NCI-H1105 (cell line): ENCODE results near the gene ATF3.

Experiments used
- DNase-seq: peaks from one replicate; lab custom pipeline; 2025; lab: John Stamatoyannopoulos, UW

The ATF3 gene

GRCh38 chr1:212586206-212587015 lies 22.1 kb upstream of the ATF3 start:
- no peak for DNase-seq

GRCh38 chr1:212587016-212587887 lies 21.3 kb upstream of the ATF3 start:
- no peak for DNase-seq

- DNase-seq, result no peak
Measured at GRCh38 chr1:212587888-212588510, 20.6 kb upstream of the ATF3 start.

GRCh38 chr1:212589446-212589845 lies 19.1 kb upstream of the ATF3 start:
- no peak for DNase-seq

- no peak for DNase-seq
Measured at GRCh38 chr1:212591922-212592321, 16.6 kb upstream of the ATF3 start.

GRCh38 chr1:212593821-212594251 lies 14.7 kb upstream of the ATF3 start:
- no peak for DNase-seq

DNA sequence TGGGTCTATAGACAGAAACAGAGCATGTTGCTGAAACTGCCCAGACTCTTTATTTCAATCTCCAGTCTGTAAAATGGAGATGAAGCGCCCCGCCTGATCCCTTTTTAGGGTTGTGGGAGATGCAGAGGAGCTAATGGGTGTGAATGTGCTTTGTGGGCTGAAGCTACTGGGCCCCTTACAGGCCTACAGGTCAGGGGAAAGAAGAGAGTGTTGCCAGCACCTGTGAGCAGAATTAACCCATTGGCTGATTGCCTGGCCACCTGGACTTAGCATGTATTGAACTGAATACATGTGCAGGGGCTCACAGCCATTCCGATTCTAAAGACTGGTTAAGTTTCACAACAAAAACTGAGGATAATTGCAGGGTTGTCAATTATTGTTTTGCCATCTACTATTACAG lies 13.9 kb upstream of the ATF3 start:
- DNase-seq, result no peak

DNA sequence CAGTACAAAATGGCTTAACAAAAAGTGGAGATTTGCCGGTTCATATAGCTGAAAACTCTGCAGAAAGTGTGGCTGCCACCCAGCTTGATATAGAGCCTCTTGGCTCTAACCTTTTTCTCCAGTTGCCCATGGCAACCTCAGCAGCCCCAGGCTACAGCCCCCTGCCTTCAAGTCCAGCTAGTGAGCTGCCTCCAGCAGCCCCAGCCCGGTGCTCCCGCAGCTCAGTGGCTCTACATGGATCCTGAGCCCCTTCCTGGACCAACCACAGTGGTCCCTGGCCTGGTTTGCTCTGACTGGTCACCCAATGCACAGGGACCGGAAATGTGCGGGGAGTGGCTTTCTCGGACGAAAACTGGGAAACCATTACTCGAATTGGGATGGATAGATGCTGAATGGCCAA lies 13.3 kb upstream of the ATF3 start:
- DNase-seq, result no peak

DNA sequence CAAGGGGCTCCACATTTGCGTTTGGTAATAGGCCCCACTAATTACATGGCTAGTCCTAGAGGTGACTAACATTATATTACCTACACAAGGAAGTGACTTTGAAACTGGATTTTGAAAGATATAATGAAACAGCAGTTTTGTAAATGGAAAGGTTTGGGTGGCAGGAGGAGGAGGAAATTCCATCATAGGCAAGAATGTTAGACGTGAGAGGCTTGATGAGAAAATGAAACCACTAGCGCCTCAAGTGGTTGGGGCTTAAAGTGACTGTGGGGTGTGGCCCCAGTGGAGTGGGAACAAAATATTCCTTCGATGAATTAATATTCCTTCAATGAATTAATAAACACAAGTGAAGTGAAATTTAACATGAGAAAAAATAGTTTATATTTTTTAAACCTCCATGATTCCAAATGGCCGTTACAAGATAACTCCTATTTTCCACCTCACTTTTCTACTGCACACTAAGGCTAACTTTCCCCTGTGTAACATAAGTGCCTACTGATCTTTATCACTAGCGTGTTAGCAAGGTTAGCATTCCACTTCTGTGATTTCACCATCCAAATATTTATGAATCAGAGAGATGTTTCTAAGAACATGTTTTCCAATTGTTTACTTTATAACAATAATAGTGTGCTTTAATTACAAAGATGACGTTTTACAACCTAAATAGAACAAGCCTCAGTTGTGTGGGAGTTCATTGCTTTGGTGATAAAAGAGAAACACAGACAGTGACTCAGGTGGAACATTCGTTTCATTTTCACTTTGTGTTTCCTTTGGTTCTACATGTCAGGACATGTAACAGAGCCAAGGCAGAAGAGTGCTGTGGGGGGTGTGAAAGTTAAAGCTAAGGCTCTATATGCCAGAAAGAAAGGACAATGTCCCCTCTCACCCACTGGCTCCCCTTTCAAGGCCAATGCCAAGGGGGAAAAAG lies 12.5 kb upstream of the ATF3 start:
- peak; percentile 16 for DNase-seq

GRCh38 chr1:212596798-212597197 lies 11.8 kb upstream of the ATF3 start:
- DNase-seq, result no peak

DNA sequence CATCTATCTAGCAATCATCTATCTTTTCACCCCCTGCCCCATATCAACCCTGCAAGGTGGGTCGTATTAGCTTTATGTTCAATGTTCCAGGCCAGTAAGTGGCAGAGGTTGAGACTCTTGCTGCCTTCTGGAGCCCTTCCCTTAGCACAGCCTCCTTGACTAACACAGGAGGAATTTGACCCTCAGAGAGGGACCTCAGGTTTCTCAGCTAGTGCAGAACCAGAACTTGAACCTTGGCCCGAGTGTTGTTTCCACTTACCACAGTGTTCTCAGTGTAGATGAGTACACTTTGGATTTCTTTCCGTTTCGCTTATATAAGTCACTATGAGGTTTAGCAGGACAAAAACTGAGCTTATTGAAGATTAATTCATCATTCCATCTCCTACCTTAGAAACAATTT lies 11.1 kb upstream of the ATF3 start:
- no peak for DNase-seq

GRCh38 chr1:212600071-212600915 lies 8.3 kb upstream of the ATF3 start:
- no peak for DNase-seq

GRCh38 chr1:212600980-212601379 lies 7.6 kb upstream of the ATF3 start:
- DNase-seq, result no peak

GRCh38 chr1:212601524-212601923 lies 7.0 kb upstream of the ATF3 start:
- no peak for DNase-seq

DNA sequence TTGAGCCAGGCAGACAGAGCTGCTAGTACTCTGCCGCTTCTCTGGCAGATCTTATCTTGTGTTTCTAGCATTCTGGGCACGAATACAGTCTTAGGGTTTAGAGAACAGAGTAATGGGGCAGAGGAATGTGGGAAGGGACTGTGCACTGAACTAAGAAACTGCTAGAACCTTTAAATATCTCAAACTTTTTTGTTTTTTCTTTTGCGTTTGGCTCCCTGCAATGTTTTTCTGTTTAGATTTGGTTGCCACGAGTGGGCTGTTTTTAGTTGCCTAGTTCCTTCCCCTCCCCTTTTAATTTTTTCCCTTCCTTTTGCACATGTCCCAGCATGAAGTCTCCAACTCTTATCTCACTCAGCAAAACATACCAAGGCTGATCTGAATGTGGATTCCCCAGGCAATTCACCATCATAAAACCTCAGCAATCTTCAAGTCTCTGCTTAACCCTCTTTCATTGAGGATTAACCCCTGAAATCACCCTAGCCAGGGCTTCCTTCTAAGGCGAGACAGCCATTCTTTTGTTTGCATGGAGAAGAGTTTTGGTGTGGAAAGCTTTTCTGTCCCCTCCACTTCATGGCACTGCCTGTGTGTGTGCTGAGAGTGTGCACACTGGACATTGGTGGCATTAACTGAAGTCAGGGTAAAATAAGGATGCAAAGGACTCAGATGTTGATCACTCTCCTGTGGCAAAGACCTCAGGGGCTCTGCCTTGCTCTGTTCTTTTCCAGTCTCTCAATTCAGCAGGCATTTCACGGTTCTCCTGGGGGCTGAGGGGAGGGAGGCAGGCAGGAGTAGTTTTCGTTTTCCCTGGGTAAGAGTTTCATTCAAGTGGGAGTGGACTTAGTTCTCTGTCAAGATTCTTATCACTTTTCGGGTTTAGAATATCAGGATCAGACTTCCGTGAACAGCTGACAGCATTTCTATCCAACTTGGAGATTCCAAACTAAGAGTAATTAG lies 2.8 kb upstream of the ATF3 start:
- no peak for DNase-seq

GRCh38 chr1:212606395-212607205 lies 2.0 kb upstream of the ATF3 start:
- DNase-seq, result peak; percentile 18

DNA sequence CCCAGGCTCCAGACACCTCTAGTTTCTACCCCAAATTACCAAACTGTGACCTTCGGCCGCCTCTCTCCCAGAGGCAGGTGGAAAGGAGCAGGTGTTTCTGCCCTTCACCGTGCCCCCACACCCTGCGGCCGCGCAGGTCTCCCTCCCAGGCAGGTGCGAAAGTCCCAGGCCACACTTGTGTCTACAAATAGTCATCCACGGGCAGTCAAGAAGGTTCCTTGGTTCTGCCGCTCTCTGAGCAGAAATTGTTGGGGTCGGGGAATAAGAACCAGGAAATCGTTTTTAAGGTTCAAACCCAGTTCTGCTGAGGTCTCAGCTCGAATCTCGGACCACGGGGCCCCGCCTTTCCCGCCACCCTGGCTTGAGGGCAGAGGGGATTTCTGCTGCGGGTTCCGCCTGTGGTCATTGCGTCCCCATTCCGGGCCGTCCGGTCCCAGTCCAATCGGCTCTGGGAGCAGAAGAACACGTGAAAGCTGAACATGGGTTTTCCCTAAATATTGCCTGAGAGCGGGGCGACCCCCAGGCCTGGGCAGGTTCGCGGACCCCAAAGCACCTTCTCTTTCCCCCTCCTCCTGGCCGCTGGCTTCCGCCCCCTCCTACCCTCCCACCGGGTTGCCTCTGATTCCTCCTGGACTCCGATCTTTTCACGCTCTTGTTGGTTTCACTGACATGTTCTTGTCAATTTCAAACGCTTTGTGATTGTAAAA lies 1.2 kb upstream of the ATF3 start:
- peak; percentile 8 for DNase-seq

GRCh38 chr1:212607913-212608391 lies 609 bp upstream of the ATF3 start:
- DNase-seq, result no peak
